HepG2 (cell line): Measurements from ENCODE around the gene LRP10. TPM values are rescaled to one million over a fixed set of nuclear protein-coding genes. Genes with fewer than 3 reads are reported as not detected.
A peak's percentile ranks its signal among the peaks of the same experiment; 100 is the strongest.

Experiments
- CSRNP1 ChIP-seq: sonication (generic); formaldehyde crosslinking; IDR thresholded peaks from 2 replicates; pipeline ENCODE4 v1.8.1; 2023; ENCODE audit warnings: mild to moderate bottlenecking, missing genetic modification reagents
- GATAD1 ChIP-seq: IDR thresholded peaks from 2 replicates; pipeline ENCODE4 v1.6.1; 2016; ENCODE audit warnings: missing genetic modification reagents, missing compliant biosample characterization
- RXRA ChIP-seq: sonication (generic); formaldehyde crosslinking; IDR thresholded peaks from 2 replicates; pipeline ENCODE4 v1.5.1; 2020; ENCODE audit warnings: missing genetic modification reagents
- SMAD1 ChIP-seq: sonication (generic); formaldehyde crosslinking; IDR thresholded peaks from 2 replicates; pipeline ENCODE4 v1.4.0; 2020; ENCODE audit warnings: missing genetic modification reagents, low read depth, mild to moderate bottlenecking, borderline replicate concordance
- SSRP1 ChIP-seq: IDR thresholded peaks from 2 replicates; pipeline ENCODE4 v1.6.1; 2016; ENCODE audit warnings: control low read depth
- ZBTB3 ChIP-seq: sonication (generic); formaldehyde crosslinking; IDR thresholded peaks from 2 replicates; pipeline ENCODE4 v1.4.0; 2020; ENCODE audit warnings: low read depth, mild to moderate bottlenecking, moderate library complexity, missing genetic modification reagents, borderline replicate concordance
- ZBTB34 ChIP-seq: sonication (generic); formaldehyde crosslinking; IDR thresholded peaks from 2 replicates; pipeline ENCODE4 v1.8.0; 2022; ENCODE audit warnings: mild to moderate bottlenecking, missing genetic modification reagents
- ZNF260 ChIP-seq: sonication (generic); formaldehyde crosslinking; IDR thresholded peaks from 2 replicates; pipeline ENCODE4 v1.4.0; 2020; ENCODE audit warnings: missing genetic modification reagents, low read depth, mild to moderate bottlenecking, borderline replicate concordance
- ZNF281 ChIP-seq: sonication (generic); formaldehyde crosslinking; IDR thresholded peaks from 2 replicates; pipeline ENCODE4 v1.4.0; 2020; ENCODE audit warnings: missing genetic modification reagents, borderline replicate concordance
- ZNF331 ChIP-seq: sonication (generic); formaldehyde crosslinking; IDR thresholded peaks from 2 replicates; pipeline ENCODE4 v1.4.0; 2020; ENCODE audit warnings: missing genetic modification reagents
- ZNF790 ChIP-seq: sonication (generic); formaldehyde crosslinking; IDR thresholded peaks from 2 replicates; pipeline ENCODE4 v1.8.0; 2022; ENCODE audit warnings: missing genetic modification reagents, mild to moderate bottlenecking, borderline replicate concordance
- ZSCAN5A ChIP-seq: sonication (generic); formaldehyde crosslinking; IDR thresholded peaks from 2 replicates; pipeline ENCODE4 v1.8.0; 2022; ENCODE audit warnings: mild to moderate bottlenecking, missing genetic modification reagents, borderline replicate concordance
- polyA plus RNA-seq, 8 experiments: library from polyadenylated mRNA; depleted of rRNA in 3 of 8; stranded (reverse) in 7 of 8; unstranded in 1 of 8; fragments of >200 nt; fragmentation: Illumina TruSeq in 4 of 8; extraction: Trizol in 4 of 8; gene quantifications; 2 replicates each; pipeline versions ENCODE4 v1.2.1 to v1.2.3, GENCODE V29; 2011 to 2016; ENCODE audit warnings: low read depth in 4 of 8, missing spikeins in 1 of 8, mixed read lengths in 1 of 8; ENCODE audit not compliant: insufficient read depth in 1 of 8
- total RNA-seq, 5 experiments: library from RNA; depleted of rRNA; stranded (reverse); fragments of >200 nt; fragmentation: Illumina TruSeq; extraction: Trizol; gene quantifications; 2 replicates each; pipeline ENCODE4 v1.2.3, GENCODE V29; 2016; ENCODE audit warnings: low read depth in 1 of 5

LRP10 gene
- total and polyA plus RNA-seq, 2 of the 13 experiments (the other 11 are each of a cell fraction or from before 2014, with no cell fraction given): 16.9 to 45.2 TPM

DNA sequence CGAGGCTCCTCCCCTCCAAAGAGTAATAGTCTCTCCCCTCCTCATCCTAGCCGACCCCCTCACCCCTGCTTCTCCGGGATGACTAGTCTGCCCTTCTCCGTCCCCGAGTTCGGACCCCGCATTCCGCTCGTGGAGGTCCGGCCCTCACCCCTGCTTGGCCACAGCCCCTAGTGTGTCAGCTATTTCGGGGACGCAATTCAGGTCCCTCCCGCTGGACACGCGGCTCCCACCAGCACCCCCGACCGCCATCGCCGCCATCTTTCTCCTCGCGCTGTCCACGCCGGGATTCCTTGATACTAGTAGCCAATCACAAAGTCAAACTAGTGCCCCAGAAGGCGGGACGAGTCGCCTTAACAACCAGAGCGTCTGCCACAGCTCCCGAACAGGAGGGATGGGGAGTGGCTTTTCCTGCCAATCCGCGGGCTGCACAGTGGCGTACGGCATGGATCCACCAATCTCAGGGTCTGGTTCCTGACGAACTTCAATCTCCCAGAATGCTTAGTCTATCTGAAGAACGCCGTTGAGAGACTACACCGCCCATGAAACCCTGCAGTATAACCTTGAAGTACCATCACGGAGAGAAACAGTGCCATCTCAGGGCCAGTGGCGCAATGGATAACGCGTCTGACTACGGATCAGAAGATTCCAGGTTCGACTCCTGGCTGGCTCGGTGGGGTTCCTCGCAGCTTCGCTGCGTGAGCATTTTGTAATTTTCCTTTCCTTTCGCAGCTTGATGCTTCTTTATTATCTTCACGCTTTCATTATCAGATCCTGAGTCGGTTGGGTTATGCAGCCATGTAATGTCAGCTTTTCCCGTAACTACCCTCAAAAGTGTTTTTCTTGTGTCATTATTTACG is 57.8 kb downstream of the LRP10 start, which contains the start of gene PRMT5 (continued):
- peak; percentile 84 for TF ChIP-seq ZBTB34 (CRISPR knock-in tag)
- peak; percentile 68 for TF ChIP-seq ZNF281 (CRISPR knock-in tag)
- no peak for TF ChIP-seq ZNF260 (CRISPR knock-in tag)
- TF ChIP-seq SMAD1 (CRISPR knock-in tag): peak; percentile 90
- TF ChIP-seq ZNF331: peak; percentile 99
- TF ChIP-seq RXRA: peak; percentile 78
- TF ChIP-seq ZSCAN5A (CRISPR knock-in tag): peak; percentile 93
- peak; percentile 99 for TF ChIP-seq SSRP1
- TF ChIP-seq CSRNP1: peak; percentile 92
- peak; percentile 88; the same call in 1 of the 2 replicates for TF ChIP-seq ZBTB3
- TF ChIP-seq GATAD1 (CRISPR knock-in tag): peak; percentile 95
- peak; percentile 35; the same call in 1 of the 2 replicates for TF ChIP-seq ZNF790
